DND-41 (cell line): Measurements from ENCODE around the gene GABRB3.

ENCODE experiments used
- EZH2 ChIP-seq: IDR thresholded peaks from 3 replicates; pipeline ENCODE4 v1.6.1; 2012; ENCODE audit warnings: borderline replicate concordance, low read depth, mild to moderate bottlenecking, moderate library complexity, low read length, inconsistent platforms; ENCODE audit not compliant: severe bottlenecking
- TF ChIP-seq, protein P1 (sequence below): IDR thresholded peaks from 2 replicates; pipeline ENCODE4 v1.5.1; 2012; ENCODE audit warnings: borderline replicate concordance, low read length, moderate library complexity, mild to moderate bottlenecking; ENCODE audit not compliant: poor library complexity, severe bottlenecking; ENCODE audit errors: extremely low read depth

DNA sequence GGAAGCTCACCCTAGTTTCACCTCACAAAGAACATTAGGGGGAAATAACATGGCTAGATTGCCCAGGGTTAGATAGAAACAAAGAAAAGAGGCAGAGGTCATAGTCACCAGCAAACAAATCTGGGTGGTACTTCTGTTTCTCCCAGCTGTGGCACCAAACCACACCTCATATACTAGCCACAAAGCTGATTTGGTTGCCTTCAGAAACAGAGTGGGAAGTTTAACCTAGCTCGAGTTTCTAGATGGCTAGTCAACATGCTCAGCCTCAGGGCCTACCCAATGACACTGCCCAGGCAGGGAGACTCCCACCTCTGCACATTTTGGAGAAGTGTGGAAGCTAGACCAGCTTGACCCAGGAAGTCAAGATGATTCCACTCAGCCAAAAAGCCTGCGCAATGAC lies 174.2 kb downstream of the GABRB3 start:
- TF ChIP-seq, protein P1, sequence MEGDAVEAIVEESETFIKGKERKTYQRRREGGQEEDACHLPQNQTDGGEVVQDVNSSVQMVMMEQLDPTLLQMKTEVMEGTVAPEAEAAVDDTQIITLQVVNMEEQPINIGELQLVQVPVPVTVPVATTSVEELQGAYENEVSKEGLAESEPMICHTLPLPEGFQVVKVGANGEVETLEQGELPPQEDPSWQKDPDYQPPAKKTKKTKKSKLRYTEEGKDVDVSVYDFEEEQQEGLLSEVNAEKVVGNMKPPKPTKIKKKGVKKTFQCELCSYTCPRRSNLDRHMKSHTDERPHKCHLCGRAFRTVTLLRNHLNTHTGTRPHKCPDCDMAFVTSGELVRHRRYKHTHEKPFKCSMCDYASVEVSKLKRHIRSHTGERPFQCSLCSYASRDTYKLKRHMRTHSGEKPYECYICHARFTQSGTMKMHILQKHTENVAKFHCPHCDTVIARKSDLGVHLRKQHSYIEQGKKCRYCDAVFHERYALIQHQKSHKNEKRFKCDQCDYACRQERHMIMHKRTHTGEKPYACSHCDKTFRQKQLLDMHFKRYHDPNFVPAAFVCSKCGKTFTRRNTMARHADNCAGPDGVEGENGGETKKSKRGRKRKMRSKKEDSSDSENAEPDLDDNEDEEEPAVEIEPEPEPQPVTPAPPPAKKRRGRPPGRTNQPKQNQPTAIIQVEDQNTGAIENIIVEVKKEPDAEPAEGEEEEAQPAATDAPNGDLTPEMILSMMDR = no peak
- TF ChIP-seq EZH2 = no peak
